ENCODE results near the gene NTNG1.

Gene NTNG1

DNA sequence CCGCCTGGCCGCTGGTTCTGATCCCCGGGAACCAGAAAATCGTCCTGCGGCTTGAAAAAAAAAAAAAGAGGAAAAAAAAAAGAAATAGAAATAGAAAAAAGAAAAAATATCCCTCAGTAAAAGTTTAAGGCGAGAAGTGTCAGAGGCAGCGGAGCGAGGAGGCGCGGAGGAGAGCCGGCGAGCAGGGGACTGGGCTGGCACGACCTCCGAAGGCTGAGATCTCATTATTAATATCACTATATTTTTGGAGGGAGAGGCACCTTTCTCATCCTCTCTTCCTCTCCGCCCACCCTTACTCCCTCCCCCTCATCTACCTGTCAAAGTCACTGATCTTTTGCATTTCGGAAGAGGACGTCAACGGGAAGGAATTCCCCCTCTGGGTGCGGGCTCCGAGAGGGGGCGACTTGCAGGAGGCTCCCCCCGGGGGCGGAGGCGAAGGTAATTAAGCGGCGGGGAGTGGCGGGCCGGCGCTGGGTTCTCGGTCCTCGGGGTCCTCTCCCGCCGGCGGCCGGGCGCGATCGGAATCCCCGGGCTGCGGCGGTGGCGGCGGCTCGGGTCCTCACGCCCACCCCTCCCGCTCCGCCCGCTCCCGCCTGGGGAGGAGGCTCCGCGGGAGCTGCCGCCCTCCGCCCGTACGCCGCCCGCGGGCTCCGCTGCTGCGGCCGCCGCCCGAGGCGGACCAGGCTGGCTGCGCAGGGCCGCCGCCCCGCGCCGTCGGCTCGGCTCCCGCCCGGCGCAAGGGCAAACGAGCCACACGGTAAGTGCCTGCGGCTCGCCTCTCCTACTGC lies at the start of gene NTNG1:
Gene NTNG1, plus strand, starts transcription at position 337 of the 788 bp plus-strand sequence.
- peak; percentile 82 for DNase-seq (ENCODE audit: low spot score)

DNA sequence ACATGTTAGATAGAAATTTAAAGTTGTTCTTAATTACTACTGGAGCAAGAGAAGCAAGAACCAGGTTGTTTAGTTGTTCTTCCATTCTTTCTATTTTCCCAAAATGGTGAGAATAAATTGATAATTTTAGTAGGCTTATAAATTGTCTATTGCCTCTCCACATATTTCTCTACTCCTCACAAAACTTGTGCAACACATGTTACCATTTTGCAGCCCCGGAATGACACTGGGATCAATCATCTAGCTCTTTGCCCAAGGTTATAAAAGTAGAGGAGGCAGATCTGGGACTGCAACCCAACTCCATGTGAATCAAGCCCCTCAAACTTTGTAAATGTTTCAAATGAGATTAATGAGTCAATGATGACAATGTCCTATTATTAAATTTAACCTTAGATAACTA lies 49.4 kb upstream of the NTNG1 start:
- DNase-seq (ENCODE audit: low spot score) = no peak

GRCh38 chr1:107093395-107093794 lies 47.4 kb upstream of the NTNG1 start:
- DNase-seq (ENCODE audit: low spot score) = peak; percentile 28

GRCh38 chr1:107095647-107096046 lies 45.2 kb upstream of the NTNG1 start:
- no peak for DNase-seq (ENCODE audit: low spot score)

DNA sequence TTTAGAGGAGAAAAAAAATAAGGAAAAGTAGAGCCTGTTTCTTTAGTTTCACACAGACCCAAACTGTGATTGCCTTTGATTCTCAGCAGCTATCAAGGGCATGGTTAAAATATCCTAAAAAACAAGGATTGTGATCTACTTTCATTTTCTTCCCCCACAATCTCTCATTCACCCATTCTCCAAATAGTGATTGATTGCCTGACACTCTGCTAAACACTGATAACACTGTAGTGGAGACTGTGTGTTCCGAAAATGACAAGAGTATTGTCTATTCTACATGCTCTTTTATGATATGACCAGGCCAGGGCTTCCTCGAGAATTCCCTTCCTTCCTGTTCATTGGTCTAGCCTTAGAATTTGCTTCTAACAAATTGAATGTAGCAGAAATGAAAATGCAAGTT lies 44.1 kb upstream of the NTNG1 start:
- no peak for DNase-seq (ENCODE audit: low spot score)

DNA sequence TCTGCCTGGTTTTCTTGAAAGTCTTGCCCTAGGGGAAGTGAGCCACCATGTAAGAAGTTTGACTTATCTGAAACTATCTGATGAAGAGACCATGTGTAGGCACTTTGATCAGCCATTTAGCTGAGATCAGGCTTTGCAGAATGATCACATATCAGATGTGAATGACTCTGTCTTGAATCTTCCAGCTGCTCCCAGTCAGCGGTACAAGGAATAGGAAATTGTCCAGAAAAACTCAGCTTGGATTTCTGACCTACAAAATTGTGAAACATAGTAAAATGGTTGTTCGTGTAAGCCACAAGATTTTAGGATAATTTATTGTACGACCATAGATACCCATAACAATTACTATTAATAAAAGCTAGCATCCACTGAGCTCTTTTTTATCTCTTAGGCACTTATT lies 41.9 kb upstream of the NTNG1 start:
- no peak for DNase-seq (ENCODE audit: low spot score)

DNA sequence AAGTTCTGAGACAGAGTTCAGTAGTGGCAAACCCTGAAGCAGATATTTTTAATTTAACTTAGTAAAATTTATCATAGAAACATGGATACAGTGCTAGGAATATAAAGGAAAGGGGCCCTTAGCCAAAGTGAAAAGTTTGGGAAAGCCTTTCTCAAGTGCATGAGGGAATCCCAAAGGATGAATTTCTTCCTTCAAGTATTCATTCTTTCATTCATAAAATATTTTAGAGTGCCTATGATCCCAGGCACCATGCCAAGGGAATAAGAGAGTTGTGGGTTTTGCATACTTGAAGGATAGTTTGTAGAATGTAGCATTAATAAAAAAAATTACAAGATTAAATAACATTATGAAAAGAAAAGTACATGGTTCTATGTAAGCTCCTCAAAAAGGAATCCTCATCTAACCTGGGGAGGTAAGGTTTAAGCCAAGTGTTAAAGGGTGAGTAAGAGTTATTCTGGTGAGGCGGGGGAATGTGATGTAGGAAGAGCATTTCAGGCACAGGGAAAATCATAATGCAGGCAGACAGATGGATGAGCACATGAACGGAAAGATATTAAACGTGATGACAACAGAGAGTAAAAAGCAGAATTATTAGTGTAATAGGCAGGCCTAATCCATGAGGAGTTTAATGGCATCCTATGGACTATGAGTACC lies 40.4 kb upstream of the NTNG1 start:
- DNase-seq (ENCODE audit: low spot score) = no peak

GRCh38 chr1:107105914-107106313 lies 34.9 kb upstream of the NTNG1 start:
- no peak for DNase-seq (ENCODE audit: low spot score)

GRCh38 chr1:107110326-107110725 lies 30.5 kb upstream of the NTNG1 start:
- DNase-seq (ENCODE audit: low spot score) = no peak

GRCh38 chr1:107116306-107116790 lies 24.5 kb upstream of the NTNG1 start:
- DNase-seq (ENCODE audit: low spot score) = no peak

- DNase-seq (ENCODE audit: low spot score) = no peak
Measured at GRCh38 chr1:107122225-107122624, 18.6 kb upstream of the NTNG1 start.

DNA sequence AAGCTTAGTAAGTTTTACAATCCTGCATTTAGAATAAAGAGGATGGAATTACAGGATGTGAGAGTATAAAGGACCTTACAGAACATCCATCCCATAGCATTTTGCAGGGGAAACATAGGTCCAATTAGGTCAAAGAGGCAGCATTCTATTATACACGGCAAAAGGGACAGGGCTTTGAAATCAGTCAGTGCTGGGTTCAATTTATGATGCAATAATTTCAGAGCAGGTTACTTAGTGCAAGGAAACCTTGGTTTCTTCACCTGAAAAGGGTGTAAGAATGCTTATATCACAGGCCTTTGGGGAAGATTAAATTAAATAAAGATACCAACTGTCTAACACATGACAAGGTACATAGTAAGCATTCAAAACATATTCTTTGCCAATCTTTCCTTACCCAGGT lies 17.1 kb upstream of the NTNG1 start:
- DNase-seq (ENCODE audit: low spot score) = no peak

- DNase-seq (ENCODE audit: low spot score) = peak; percentile 45
Measured at GRCh38 chr1:107124694-107125093, 16.1 kb upstream of the NTNG1 start.

DNA sequence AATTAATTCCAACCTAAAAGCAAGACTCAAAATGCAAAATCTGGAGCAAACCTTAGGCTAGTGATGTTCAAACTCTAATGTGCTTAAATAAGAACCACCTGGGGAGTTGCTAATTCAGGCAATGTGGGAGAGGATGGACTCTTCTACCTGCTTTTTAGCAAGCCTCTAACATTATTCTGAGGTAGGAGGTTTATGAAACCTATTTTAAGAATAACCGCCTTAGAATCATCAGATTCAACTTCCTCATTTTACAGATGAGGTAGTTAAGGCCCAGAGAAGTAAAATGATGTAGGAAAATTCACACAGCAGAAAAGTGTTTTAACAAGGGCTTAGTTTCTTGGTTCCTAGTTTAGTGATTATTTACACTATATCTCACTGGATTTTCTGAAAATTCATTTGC lies 8.6 kb upstream of the NTNG1 start:
- DNase-seq (ENCODE audit: low spot score) = no peak

DNA sequence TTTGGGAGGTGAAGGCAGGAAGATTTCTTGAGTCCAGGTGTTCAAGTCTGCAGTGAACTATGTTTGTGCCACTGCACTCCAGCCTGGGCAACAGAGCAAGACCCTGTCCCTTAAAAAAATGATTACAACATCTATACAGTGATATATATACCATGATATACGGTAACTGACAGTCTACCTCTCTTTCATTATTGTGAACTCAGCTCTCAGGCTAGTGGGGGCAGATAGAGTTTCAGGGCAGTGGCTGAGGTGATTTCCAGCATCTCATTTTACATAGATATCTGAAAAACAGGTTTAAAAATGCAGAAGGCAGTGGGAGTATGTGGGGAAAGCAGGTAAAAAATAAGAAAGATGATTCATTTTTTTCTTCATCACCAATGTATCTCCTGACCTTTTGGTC lies 8.1 kb upstream of the NTNG1 start:
- DNase-seq (ENCODE audit: low spot score) = no peak

- peak; percentile 62 for DNase-seq (ENCODE audit: low spot score)
Measured at GRCh38 chr1:107135463-107135862, 5.4 kb upstream of the NTNG1 start.

DNA sequence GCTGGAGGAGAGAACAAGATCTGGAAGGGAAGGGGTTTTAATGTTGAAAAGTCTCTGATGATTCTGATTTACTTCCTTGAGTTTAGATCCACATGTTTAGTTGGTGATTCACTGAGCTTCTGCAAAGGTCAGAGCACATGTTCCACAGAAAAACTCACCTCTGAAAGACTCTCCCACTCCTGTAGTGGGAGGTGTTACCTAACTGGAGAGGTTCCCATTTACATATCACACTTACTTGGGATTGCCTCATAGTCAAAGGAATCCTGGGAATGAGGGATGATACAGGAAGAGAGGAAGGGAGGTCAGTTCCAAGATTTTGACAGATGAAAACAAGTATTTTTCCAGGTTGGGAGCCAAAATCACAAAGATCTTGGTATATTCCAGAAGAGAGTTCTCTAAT lies 2.7 kb upstream of the NTNG1 start:
- DNase-seq (ENCODE audit: low spot score) = peak; percentile 97

- DNase-seq (ENCODE audit: low spot score) = peak; percentile 96
Measured at GRCh38 chr1:107138767-107139445, 1.9 kb upstream of the NTNG1 start.

DNA sequence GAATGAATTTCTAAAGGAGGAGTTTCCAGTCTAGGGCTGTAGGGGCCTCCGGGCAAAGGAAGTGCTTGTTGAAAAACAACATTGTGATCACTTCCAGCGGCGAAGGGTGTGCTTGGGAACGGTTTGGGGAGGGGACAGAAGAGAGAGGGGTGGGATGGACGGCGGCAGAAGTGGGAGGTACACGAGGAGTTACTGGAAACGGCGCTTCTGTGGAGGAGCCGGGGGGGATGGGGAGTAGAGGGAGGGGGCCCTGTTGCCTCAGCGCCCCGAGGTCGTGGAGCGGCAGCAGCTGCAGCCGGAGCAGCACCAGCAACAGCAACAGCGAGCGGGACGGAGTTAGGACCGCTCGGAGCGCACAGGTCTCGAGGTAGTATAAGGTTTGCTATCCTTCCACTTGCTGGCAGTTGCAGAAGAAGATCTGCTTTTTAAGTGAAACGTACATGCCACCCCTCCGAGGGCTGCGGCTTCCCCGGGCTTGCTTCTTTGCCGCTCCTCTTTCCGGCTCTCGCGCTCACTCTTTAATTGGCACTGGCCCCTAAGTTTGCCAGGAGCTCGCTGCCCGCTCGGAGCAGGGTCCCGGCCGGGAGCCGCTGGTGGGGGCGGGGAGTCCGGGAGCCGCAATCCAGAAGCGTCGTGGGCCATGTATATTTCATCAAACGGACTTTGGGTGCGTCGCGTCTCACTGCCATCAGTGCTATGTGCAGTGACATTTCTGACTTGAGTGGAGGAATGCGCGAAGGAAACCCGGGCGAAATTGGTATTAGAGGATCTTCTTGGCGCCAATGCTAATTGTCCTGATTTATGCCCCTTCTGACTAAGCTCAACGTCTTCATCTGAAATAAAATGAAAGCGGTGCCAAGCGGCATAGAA lies 771 bp upstream of the NTNG1 start:
- peak; percentile 84 for DNase-seq (ENCODE audit: low spot score)

DNA sequence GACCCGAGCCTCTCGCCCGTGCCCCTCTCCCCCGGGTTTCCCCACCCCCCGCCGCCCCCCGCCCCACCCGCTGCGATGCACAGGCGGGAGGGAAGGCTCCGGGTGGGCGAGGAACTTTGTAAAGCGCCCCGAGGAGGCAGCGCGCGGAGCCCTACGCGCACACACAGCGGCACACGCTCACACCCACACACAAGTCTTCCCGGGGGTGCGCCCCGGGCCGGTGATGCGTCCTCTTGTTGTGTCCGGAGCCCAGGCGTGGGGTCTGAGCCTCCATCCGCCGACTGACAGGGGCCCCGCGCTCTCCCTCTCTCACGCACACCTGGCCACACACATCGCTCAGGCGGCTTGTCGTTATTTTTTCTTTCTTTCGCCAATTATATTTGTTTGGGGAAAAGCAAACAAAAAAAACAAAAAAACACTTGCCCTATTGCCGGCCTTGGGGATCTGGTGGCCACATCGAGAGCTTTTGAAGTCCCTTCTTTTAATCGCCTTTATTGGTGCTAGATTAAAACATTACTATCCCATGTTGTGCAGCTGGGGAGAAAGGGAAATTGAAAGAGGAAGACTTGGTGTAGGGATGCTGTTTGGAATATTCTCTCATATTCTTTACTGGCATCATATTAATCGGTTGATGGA lies 770 bp downstream of the NTNG1 start:
- DNase-seq (ENCODE audit: low spot score) = peak; percentile 59

DNA sequence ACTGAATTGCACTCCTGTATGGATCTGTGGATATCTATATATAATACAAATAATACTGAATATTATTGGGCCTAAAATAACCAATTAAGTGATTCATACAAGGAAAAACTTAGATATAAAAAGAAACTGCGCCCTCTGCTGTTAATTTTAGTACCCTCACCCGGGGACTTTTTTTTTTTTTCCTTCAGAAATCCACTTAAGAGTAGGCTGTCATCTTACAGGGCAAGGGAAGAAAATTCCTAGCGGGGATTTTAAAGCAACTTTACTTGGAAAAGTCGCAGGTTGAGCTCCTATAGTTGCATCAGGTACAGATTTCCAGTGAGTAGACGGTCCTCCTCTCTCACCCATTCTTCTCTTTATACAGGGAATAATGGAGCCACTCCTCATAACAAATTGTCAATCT lies 1.3 kb downstream of the NTNG1 start:
- DNase-seq (ENCODE audit: low spot score) = peak; percentile 80

DNA sequence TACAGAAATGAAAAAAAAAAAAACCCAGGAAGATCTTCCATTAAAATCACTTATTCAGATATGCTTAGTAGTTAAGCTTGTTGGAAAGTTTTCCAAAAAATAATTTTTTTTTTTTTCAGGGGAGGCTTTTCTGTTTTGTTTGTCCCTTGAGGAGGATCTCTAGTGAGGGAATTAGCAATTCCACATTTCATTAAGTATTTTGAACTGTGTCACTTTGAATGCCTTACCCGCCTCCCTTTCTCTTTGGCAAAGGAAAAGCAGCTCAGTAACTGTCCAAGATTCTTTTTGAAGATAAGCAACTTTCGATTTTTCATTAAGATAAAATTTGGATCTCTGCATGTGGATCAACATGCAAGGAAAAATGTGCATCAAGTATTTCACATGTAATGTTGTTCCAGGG lies 1.8 kb downstream of the NTNG1 start:
- no peak for DNase-seq (ENCODE audit: low spot score)

Measured in kidney tubule cell (primary cell).